22Rv1 (cell line): Measurements from ENCODE around the gene MAPK13.

Experiments used
- H3K27ac ChIP-seq: fragments of 450-650 bp; 2 replicates; pipeline ENCODE4 v1.5.1; 2017
- ZFX ChIP-seq: fragments of 450-650 bp; IDR thresholded peaks from 2 replicates; pipeline ENCODE4 v1.6.1; 2017; ENCODE audit warnings: antibody characterized with exemption, borderline replicate concordance
- TF ChIP-seq, protein P1 (sequence below): fragments of 450-650 bp; IDR thresholded peaks from 2 replicates; pipeline ENCODE4 v1.5.1; 2017; ENCODE audit warnings: mild to moderate bottlenecking

The MAPK13 gene

DNA sequence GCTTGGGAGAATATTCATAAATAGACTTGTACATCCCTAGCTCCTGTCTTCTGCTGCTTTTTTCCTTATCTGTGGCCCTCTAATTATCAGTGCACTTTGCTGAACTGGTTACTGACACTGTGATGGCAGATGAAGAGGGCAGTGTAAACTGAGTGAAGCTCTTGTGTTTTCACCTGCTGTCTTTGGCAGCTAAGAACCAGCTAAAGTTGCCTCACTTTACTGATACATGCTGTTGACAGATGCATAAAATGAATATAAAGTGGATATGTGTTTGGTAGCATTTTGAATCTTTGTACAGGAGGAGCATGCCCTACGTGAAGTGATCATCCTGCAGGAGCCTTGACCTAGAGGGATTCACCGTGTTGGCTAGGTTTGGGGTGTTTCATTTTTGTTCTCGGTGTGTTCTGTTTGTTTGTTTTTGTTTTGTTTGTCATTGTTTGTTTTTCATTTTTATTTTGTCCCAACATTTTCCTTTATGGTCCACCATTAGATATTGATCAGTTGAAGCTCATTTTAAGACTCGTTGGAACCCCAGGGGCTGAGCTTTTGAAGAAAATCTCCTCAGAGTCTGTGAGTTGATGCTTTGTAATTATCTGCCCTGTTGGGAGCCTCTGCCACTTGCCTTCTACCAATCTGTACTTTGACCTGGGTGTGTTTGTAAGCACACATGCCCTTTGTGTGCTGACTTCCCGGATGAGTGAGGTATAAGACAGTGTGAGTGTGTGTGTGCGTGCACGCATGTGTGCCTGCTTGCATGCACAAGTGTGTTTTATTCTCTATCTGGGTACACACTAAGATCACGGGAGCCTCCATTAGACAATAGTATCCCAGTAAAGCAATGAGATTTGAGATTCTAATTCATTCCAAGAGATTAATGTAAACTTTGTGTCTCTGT, 34.6 kb upstream of the MAPK13 start:
- peak overlapping the region; percentile 88 for H3K27ac ChIP-seq
- TF ChIP-seq, protein P1, sequence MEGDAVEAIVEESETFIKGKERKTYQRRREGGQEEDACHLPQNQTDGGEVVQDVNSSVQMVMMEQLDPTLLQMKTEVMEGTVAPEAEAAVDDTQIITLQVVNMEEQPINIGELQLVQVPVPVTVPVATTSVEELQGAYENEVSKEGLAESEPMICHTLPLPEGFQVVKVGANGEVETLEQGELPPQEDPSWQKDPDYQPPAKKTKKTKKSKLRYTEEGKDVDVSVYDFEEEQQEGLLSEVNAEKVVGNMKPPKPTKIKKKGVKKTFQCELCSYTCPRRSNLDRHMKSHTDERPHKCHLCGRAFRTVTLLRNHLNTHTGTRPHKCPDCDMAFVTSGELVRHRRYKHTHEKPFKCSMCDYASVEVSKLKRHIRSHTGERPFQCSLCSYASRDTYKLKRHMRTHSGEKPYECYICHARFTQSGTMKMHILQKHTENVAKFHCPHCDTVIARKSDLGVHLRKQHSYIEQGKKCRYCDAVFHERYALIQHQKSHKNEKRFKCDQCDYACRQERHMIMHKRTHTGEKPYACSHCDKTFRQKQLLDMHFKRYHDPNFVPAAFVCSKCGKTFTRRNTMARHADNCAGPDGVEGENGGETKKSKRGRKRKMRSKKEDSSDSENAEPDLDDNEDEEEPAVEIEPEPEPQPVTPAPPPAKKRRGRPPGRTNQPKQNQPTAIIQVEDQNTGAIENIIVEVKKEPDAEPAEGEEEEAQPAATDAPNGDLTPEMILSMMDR, result peak; percentile 71
- TF ChIP-seq ZFX, result no peak

DNA sequence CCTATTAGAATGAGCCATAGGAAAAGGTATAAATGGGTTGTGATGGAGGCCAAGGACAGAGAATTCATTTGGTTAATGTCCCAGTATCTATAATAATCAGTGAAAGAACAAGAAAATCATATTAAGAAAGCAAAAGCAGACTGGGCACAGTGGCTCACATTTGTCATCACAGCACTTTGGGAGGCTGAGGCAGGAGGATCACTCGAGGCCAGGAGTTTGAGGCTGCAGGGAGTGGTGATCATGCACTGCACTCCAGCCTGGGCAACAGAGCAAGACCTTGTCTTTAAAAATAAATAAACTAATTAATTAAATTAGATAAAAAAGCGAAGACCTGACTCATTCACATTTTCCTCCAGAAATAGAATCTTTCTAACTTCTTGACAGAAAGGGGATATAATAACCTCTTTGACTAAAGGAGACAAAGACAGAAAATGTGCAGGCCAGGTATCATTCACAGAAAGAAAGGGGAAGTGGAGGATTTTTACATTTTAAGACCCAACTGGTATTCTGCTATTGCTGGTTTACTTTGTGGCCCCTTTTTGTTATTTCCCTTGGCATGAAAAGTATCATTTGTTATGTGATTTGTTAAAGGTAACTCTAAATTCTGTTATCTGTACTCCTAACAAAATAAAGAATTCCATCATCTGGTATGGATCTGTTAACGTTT, 31.9 kb upstream of the MAPK13 start:
- TF ChIP-seq ZFX, result no peak
- TF ChIP-seq, protein P1, result no peak
- no peak overlapping the region for H3K27ac ChIP-seq

DNA sequence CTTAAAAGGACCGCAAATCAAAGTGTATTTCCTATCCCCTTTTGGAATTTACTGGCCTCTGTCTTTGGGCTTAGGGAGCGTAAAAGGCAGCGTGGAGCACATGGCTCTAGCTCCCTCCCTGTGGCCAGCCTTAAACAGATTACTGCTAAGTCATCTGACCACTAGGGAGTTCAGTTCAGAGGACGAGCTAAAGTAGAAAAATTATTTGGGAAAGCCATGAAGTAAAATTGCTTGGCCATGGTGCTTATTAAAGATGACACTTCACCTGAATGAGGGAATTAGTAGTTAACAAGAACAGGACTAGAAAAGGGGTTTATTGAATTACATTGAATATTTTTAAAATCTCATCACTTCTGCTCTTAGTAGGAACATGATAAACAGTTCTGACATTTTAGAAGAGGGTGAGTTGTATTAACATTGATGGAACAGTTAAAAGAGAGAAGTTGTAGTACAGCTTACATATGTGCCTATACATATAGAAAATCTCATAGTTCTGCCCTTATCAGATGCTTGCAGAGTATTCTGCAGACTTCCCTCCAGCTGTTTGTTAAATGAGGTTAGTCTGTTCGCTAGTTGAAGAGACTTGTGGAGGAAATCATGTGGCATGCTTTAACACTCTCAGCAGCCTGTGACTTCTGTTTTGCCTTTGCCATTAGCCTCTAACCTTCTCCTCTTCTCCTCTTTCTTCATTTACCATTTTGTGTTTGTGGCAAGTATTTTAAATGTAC, 31.2 kb upstream of the MAPK13 start:
- H3K27ac ChIP-seq, result no peak overlapping the region
- TF ChIP-seq, protein P1, result no peak
- no peak for TF ChIP-seq ZFX

DNA sequence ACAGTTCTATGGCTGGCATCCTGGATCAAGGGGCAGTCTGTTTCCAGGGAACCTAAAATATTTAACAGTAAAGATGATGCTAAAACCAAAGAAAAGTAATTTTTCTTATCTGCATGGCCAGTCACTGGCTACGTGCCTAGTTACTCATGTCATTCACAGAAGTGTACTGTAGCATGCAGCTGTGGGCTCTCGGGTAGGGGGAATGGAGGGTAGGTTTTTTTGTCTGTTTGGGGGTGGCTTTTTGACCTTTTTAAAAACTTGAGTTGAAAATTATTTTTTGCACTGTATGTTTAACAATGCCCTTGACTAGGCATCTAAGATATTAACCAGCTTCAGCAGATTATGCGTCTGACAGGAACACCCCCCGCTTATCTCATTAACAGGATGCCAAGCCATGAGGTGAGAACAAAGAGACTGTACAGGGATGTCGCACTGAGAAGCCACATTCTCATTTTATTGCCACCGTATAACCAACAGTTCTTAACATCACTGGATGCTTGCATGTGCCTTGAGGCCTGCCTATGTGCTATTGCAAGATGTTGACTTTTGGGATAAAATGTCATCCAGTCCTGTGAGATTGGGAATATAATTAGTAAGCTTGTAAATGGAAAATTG, 30.3 kb upstream of the MAPK13 start:
- TF ChIP-seq, protein P1, result no peak
- TF ChIP-seq ZFX, result no peak
- H3K27ac ChIP-seq, result no peak overlapping the region

DNA sequence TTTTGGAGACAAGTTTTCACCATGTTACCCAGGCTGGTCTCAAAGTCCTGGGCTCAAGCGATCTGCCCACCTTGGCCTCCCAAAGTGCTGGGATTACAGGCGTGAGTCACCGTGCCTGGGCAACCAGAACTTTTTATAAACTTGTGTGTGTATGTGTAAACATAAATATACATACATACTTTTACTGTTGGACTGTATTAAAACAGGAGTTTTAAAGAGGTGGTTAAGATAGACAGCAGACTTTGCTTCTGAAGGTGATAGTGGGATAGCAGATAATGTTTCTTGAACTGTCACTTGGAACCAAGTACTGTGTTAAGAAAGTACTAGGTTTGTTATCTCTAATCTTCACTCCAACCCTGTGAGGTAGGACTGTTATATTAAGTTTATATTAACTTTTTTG, 28.6 kb upstream of the MAPK13 start:
- H3K27ac ChIP-seq, result no peak overlapping the region
- no peak for TF ChIP-seq ZFX
- TF ChIP-seq, protein P1, result no peak

DNA sequence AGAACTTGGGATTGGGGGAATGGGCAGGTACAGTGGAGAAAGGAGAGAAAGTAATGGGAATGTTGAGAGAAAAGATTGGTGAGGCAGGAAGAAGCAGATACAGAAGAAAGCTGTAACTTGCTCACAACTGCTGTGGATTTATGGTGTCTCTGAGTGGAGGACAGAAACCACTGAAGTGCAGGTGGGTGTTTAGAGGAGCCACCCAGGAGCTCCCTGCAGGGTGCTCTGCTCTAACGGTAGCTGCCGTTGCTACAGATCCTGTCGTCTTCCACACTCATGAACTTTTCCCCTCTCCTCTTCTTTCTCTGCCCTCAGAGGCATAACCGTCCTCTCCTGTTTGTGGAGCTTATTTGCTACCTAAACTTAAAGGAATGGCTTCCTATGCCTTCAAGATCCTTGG, 27.5 kb upstream of the MAPK13 start:
- TF ChIP-seq, protein P1, result no peak
- no peak for TF ChIP-seq ZFX
- no peak overlapping the region for H3K27ac ChIP-seq
